ENCODE data around the gene ABTB1.
A peak's percentile ranks its signal among the peaks of the same experiment; 100 is the strongest.
"Not testable (repeated sequence)": the region's sequence is repeated elsewhere in the genome, so short reads cannot be mapped to it uniquely, and the experiment has no call there.

ABTB1 gene

GRCh38 chr3:127688416-127689265 is 15.9 kb downstream of the ABTB1 start:
- DNase-seq = no peak

GRCh38 chr3:127689266-127689860 is 16.6 kb downstream of the ABTB1 start:
- no peak for DNase-seq

- DNase-seq = no peak
Observed at GRCh38 chr3:127690106-127690505, 17.4 kb downstream of the ABTB1 start.

- no peak for DNase-seq
Observed at GRCh38 chr3:127690823-127691452, 18.2 kb downstream of the ABTB1 start.

GRCh38 chr3:127691489-127691888 is 18.7 kb downstream of the ABTB1 start:
- no peak for DNase-seq

- DNase-seq = no peak
Observed at GRCh38 chr3:127691974-127692373, 19.2 kb downstream of the ABTB1 start.

GRCh38 chr3:127692501-127693335 is 20.0 kb downstream of the ABTB1 start:
- DNase-seq = no peak

- DNase-seq = no peak
Observed at GRCh38 chr3:127693336-127693843, 20.6 kb downstream of the ABTB1 start.

- peak; percentile 64 for DNase-seq
Observed at GRCh38 chr3:127694467-127695215, 21.9 kb downstream of the ABTB1 start.

- peak; percentile 89 for DNase-seq
Observed at GRCh38 chr3:127697551-127698240, 24.9 kb downstream of the ABTB1 start.

GRCh38 chr3:127698286-127698685 is 25.5 kb downstream of the ABTB1 start:
- no peak for DNase-seq

- DNase-seq = no peak
Observed at GRCh38 chr3:127698691-127699415, 26.1 kb downstream of the ABTB1 start.

- DNase-seq = no peak
Observed at GRCh38 chr3:127699416-127700300, 26.9 kb downstream of the ABTB1 start.

- no peak for DNase-seq
Observed at GRCh38 chr3:127700406-127700805, 27.7 kb downstream of the ABTB1 start.

GRCh38 chr3:127701280-127701911 is 28.6 kb downstream of the ABTB1 start:
- no peak for DNase-seq

GRCh38 chr3:127702151-127702578 is 29.4 kb downstream of the ABTB1 start:
- no peak for DNase-seq

- not testable (repeated sequence) for DNase-seq
Observed at GRCh38 chr3:127704840-127705239, 32.1 kb downstream of the ABTB1 start.

- DNase-seq = no peak
Observed at GRCh38 chr3:127706312-127706711, 33.6 kb downstream of the ABTB1 start.

GRCh38 chr3:127706785-127707351 is 34.1 kb downstream of the ABTB1 start:
- no peak for DNase-seq
